Neural progenitor cell (in vitro differentiated cells): ENCODE data around the gene GAMT.

ENCODE experiments used
- EZH2 ChIP-seq: fragments of 200-600 bp; sonication (generic); IDR thresholded peaks from 2 replicates; pipeline ENCODE4 v1.6.1; 2017; ENCODE audit warnings: antibody characterized with exemption, mild to moderate bottlenecking, moderate library complexity
- EZH2phosphoT487 ChIP-seq: fragments of 200-600 bp; sonication (generic); IDR thresholded peaks from 2 replicates; pipeline ENCODE4 v1.6.1; 2017; ENCODE audit warnings: antibody characterized with exemption
- TF ChIP-seq, protein P1 (sequence below): fragments of 200-600 bp; sonication (generic); IDR thresholded peaks from 2 replicates; pipeline ENCODE4 v1.5.1; 2017; ENCODE audit warnings: antibody characterized with exemption, mild to moderate bottlenecking

DNA sequence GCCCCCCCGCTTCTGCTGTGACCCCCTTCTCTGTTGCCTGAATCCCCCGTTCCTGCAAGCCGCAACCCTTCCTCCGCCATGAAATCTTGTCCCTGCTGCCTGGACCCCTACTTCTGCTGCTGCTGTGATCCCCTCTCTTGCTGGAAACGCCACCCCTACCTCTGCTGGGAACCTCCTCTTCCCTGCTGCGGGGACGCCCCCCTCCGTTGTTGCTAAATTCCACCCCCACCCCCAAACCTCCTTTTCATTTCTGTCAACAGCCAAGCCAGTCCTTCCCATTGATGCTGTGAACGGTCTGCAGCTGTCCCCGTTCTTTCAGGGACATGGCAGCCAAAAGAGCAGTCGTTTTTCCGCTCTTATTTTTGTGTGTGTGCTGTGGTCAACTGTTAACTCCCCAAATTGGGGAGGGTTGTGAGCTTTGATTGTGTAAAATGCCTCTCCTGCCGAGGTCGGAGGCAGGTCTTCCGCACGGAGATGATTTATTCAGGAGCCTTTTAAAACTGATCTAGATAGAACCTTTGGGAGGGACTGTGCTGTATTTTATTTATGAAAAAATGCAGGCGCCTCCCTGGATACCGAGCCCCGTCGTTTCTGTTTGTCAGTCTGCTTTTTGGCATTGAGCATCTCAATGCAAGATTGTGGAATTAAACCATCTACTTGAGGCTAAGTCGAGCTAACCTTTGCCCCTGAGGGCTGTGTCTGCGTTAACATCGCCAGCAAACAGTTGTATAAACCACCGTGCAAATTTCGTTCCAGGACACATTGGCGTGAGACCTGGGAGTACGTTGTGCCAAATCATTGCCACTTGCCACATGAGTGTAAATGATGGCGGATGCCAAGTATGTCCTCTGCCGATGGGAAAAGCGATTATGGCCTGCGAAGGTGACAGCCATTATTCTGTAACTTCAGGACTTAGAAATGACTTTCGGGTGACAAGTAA, 45.5 kb downstream of the GAMT start:
- TF ChIP-seq, protein P1, sequence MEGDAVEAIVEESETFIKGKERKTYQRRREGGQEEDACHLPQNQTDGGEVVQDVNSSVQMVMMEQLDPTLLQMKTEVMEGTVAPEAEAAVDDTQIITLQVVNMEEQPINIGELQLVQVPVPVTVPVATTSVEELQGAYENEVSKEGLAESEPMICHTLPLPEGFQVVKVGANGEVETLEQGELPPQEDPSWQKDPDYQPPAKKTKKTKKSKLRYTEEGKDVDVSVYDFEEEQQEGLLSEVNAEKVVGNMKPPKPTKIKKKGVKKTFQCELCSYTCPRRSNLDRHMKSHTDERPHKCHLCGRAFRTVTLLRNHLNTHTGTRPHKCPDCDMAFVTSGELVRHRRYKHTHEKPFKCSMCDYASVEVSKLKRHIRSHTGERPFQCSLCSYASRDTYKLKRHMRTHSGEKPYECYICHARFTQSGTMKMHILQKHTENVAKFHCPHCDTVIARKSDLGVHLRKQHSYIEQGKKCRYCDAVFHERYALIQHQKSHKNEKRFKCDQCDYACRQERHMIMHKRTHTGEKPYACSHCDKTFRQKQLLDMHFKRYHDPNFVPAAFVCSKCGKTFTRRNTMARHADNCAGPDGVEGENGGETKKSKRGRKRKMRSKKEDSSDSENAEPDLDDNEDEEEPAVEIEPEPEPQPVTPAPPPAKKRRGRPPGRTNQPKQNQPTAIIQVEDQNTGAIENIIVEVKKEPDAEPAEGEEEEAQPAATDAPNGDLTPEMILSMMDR, result no peak
- no peak for TF ChIP-seq EZH2
- TF ChIP-seq EZH2phosphoT487, result no peak
